Endometrial microvascular endothelial cells (primary cell): ENCODE results near the gene SNX9. TPM values are rescaled to one million over a fixed set of nuclear protein-coding genes. Genes with fewer than 3 reads are reported as not detected.
"Not testable (repeated sequence)": the region's sequence is repeated elsewhere in the genome, so short reads cannot be mapped to it uniquely, and the experiment has no call there.

ENCODE experiments used
- in situ Hi-C: cut with HindIII; loops from 2 replicates; pipeline ENCODE4 v1.10.0; 2017; ENCODE audit warnings: low sequenced_read_pairs, low pct_unique_long_range_greater_than_20kb; ENCODE audit errors: inconsistent ontology term
- total RNA-seq: library from RNA; depleted of rRNA; stranded (reverse); fragments of >200 nt; gene quantifications from one replicate; pipeline ENCODE4 v1.2.3, GENCODE V29; 2015; ENCODE audit errors: inconsistent ontology term

SNX9 gene
- total RNA-seq, 1 donor from 2014 or later = 25.4 TPM

DNA sequence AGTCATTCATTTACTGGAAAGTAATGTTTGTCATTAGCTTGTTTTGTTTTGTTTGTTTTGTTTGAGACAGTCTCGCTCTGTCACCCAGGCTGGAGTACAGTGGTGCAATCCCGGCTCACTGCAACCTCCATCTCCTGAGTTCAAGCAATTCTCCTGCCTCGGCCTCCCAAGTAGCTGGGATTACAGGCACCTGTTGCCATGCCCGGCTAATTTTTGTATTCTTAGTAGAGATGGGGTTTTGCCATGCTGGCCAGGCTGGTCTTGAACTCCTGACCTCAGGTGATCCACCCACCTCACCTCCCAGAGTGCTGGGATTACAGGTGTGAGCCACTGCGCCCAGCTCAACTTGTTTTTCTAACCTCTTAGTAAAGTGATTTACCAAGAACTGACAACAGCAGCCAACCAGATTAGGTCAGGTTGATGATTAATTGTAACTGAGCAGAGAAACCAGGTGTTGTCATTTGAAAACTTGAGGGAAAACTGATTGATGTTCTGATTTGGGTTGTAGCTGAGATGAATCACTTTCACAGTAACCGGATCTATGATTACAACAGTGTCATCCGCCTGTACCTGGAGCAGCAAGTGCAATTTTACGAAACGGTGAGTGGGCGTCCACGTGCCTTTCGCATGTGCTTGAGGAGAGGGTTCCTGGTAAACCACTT lies 117.5 kb downstream of the SNX9 start:
- in situ Hi-C loops = not testable (repeated sequence)

DNA sequence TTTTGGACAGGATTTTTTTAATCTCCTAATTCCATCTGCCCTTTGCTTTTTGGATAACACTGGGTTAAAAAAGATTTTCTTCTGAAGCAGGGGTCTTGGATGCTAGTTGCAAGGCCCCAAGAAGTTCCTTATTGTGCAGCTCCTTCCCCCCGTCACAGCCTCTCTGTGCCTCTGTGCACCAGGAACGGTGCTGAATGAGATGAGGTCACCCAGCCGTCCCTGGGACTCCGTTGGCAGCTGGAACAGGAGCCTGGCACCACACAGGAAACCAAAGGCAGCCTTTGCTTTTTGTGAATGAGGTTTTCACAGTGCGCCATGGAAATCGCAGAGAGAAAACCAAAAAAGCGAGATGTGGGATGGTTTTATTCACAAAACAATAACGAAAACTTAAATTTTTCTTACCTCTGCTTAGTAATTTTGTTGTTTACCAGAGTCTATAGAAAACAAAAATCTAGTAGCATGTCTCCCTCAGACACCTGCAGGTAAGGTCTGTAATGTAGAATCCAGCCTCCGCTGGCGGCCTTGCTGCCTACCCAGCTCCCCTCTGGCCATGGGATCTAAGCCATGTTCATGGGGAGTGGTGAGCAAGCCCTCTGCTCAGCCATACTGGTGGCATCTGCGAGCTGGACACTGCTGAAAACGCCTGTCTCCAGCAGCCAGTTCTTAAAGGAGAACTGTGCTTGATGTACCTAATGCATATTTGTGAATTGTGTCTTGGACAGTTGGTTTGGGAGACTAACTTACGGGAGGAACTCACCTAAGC lies 118.2 kb downstream of the SNX9 start:
- in situ Hi-C loops = no loop called here

DNA sequence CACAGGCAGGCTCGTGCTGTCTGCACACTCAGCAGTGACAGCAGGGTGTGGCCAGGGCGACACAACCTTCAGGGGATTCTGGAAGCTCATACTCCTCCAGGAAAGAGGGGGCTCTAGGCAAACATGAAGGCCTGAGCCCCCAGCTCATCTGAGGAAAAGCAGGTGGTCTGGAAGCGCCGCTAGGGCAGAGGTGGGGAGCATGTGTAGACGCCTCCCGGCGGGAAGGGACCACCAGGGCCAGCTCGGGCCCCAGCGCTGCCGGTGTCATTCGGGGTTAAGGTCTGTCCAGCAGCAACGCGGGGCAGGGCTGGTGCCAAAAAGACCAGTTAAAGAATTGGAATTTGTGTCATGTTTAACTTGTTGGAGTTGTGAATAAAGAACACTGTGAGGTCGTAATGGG lies 119.3 kb downstream of the SNX9 start:
- in situ Hi-C loops = no loop called here

DNA sequence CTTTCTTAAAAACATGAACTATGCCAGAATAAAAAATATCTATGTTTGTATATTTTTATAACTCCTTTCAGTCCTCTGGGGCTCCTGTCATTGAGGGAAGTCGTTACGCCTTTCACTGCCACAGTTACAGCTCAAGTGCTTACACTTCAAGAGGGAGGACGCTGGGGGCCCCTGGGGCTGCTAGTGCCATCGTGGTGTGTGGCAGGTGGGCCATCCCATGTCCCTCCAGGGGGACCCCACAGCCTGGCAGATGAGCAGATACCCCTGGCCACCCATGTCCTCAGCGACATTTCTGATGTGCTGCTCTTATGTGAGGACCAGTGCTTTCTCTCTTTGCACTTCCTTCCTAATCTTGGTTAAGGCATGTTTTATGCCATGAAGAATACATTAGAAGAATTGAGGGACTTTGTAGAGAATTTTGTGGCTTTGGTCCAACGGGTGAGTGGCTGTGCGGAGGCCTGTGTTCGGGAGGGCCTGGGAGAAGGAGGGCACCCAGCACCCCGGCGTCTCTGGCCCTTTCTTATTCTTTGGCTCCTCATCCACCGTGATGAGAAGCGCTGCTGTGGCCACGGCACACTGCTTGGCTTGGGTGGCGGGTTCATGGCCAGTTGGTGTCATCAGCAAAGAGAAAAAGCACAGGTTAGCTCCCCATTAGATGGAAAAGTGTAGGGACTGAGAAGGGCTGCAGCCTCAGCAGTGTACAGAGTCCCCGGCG lies 120.4 kb downstream of the SNX9 start:
- in situ Hi-C loops = no loop called here

DNA sequence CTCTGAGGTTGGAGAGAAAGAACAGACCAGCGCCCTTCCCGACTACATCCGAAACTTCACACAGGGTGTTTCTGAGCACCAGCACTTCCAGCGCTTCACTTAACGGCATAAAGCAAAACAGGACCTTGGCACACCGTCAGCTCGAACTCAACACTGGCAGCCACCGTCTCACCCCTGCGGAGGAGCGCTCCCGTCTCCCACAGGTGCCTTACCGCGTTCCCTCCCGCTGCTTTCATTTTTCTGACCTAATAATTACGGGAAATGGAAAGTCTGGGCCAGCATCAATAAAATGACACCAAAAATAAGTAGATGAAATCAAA lies 120.9 kb downstream of the SNX9 start:
- in situ Hi-C loops = no loop called here

DNA sequence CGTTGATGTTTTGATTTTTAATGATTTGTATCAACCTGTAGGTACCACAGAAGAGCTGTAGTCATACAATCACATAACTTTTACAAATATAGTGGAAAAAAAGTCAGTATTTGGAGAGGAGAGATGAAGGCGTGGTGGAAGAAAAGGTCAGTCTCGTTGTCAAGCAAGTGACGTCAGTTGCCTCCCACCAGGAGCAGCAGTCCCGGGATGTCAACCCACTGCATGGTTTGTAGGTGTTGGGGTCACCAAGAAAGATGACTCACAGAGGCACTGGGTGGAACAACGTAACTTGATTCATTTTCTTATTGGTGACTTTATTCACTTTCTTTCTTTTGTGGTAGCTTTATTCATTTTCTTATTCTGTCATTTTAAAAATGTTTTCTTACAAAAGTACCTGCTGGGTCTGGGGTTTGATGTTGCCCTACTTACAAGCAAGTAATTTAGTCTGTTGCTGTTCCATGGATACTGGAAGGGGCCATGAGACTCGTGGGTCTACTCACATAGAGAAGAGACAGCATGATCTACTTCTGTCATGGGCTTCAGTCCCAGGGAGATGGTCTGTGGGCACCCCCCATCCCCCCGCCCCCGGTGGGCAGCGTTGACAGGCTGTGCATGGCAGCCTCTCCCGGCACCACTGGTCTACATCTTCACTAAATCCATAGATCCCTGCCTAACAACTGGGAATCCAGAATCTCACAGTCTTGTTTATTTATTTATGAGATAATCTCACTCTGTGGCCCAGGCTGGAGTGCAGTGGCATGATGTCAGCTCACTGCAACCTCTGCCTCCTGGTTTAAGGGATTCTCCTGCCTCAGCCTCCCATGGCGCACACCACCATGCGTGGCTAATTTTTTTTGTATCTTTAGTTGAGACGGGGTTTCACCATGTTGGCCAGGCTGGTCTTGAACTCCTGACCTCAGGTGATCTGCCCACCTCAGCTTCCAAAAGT lies 122.2 kb downstream of the SNX9 start:
- in situ Hi-C loops = no loop called here

DNA sequence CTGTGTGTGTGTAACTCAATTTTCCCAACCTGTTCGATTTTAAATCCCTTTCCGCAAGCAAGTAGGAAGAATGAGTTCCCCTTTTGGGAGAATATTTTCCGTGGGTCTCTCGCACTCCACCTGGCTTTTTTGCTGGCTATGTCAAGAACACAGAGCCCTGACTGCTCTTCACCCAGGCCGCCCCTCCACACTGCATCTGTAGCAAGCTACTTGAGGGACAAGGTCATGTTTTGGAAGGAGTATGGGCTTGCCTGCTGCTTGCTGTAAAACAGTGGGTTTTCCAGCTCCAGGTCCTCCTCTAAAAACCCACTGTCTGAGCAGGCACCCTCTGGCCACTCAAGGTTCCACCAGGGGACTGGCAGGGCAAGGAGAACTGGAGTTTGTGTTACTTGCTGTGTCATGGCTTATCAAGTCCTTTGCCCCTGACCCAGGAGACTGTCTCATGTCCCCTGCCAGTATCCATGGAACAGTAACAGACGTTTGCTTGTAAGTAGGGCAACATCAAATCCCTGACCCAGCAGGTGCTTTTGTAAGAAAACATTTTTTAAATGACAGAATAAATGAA lies 123.1 kb downstream of the SNX9 start:
- in situ Hi-C loops = no loop called here

DNA sequence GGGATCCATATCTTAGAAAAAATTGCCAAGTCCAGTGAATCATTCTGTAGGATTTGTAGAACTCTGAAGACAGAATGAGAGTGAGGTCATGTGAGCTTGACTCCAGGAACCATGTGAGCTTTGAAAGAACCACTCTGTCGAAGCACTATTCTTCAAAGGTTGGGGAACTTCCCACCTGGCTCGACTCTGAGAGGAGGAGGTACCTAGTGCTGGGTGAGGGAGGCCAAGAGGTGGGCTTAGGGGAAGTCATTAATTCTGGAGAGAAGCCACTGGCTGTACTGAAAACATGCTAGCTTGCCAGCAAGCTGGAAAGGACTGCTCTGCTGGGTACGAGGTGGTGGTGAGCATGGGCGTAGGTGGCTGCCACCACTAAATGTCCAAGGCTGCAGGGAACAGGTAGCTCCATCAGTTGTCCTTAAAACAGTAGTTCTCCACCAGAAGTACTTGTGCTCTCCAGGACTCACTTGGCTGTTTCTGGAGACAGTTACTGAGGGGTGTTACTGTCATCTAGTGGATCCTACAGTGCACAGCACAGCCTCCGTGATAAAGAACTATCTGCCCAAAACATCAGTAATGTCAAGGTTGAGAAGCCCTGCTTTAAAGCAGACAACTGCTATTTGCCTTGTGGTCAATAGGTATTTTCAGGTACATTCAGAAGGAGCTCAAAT lies 124.0 kb downstream of the SNX9 start:
- in situ Hi-C loops = no loop called here

DNA sequence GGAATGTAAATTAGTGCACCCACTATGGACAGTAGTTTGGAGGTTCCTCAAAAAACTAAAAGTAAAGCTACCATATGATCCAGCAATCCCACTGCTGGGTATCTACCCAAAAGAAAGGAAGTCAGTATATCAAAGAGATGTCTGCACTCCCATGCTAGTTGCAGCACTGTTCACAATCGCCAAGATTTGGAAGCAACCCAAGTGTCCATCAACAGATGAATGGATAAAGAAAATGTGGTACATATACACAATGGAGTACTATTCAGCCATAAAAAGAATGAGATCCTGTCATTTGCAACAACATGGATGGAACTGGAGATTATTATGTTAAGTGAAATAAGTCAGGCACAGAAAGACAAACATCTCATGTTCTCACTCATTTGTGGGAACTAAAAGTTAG lies 127.9 kb downstream of the SNX9 start:
- in situ Hi-C loops = not testable (repeated sequence)

DNA sequence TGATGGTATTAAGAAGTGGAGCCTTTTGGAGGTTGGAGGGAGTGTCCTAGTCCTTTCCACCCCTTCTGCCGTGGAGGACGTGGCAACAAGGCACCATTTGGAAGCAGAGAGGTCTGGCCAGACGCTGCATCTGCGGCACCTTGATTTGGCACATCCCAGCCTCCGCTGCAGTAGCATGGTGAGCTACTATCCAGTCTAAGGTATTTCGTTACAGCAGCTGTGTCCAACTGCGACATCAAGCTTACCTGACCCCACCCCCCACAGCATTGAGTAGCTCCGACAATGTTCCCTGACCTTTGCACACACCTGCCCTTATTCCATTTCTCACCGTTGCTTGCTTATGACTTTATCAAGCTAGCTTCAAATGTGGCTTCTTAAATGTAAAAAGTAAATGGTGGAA lies 128.8 kb downstream of the SNX9 start:
- in situ Hi-C loops = no loop called here

DNA sequence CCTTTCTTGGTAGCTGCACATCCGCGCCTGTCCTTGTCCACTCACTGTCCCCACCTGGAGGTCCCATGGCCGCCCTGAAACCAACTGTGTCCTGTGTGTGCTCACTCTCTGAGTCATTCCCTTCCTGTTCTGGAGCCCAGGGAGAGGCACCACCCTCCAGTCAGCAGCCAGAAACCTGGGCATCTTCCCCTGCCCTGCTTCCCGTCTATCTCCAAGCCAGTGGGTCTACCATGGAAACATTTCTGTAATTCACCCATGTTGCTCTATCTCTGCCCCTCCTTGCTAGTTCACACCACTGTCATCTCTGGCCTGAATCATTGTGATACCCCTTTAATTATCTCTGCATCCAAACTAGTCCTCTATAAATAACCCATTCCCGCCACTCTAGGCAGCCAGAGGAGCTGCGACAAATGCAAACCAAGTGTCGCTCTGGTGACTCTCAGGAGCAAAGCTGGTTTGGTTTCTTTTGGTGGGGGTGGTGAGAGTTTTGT lies 129.9 kb downstream of the SNX9 start:
- in situ Hi-C loops = no loop called here

DNA sequence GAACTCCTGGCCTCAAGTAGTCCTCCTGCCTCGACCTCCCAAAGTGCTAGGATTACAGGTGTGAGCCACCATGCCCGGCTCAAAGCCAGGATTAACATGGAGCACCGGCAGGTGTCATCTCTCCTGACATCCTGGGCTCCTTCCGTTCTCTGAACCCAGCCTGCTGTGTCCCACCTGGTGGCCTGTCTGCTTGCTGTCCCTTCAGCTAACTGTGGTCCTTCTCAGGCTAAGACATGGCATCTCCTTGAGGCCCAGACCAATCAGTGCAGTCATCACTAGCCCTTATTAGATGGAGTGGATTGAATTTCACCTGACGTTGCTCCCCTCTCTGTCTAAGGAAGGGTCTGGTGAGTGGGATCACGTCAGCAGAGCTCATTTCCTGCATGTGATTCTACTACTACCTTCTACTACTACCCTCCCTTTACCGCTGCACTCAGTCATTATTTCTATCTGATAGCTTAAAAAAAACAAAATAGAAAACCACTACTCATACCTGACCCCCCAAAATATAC lies 130.6 kb downstream of the SNX9 start:
- in situ Hi-C loops = no loop called here

DNA sequence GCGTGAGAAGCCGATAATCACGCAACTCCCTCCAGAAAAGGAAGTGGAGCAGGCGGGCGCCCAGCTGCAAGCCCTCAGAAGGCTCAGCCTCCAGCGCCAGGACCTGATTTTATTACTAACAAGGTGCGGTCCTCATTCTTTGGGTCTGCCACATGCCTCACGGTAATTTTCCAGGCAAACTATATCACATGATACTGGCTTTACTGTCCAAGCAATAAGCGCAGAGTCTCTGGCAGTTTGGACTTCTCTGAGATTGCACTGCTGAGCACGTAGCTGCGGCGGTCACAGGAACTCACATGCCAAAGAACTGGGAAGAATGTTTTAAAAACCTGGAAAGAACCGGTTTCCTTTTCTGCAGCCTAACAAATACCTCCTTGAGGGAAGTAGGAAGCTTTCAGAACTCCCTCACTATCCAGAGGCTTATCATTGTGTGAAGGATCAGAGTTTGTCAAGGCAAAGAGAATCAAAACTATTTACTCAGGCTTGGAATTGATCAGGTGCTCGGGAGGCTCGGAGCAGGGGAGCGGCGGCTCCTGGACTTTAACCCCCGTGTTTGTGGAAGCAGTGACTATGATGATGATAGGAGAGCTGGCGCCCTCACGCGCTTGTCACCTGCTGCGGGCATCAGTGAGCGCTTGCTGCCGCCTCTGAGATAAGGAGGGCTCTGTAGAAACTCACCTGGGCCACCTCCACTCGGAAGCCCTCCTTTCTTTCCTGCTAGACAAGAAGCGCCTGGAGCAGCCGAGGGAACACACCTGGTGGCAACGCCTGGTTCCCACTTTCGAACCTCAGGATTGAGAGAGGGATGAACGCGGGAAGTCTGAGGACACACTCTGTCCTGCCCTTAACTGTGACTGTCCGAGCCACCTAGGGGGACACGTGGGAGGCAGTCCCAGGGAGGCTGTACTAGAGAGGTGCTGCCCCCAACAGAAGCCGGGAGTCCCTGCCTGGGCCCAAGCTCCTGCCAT lies 131.4 kb downstream of the SNX9 start:
- in situ Hi-C loops = no loop called here

DNA sequence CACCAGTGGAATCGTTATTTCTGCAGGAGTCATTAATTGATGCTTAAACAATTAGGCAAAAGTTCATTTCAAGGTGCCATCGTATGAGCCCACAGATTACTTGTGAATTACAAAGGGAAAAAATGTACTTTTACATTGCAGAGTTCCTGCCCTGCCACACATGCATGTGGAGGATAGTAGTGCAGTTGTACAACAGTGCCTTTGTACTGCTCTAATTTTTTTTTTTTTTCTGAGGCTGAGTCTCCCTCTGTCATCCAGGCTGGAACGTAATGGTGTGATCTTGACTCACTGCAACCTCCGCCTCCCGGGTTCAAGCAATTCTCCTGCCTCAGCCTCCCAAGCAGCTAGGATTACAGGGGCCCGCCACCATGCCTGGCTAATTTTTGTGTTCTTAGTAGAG lies 132.6 kb downstream of the SNX9 start:
- in situ Hi-C loops = no loop called here

DNA sequence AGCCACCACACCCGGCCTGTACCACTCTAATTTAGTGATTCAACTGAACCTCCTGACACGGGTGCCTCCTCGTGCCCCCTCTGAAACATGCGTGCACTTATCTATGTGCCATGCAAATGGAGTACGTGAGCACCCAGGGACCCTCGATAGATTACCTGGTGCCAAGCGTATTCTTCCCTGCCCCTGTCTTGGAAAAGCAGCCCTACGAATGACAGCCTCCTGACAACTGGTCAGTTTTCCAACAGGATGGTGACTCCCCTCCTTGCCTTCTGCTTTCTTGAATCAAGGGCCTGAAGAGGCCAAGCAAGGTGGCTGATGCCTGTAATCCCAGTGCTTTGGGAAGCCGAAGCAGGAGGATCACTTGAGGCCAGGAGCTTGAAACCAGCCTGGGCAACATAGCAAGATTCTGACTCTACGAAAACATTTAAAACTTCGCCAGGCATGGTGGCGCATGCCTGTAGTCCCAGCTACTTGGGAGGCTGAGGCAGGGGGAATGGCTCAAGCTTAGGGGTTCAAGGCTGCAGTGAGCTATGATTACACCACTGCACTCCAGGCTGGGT lies 133.2 kb downstream of the SNX9 start:
- in situ Hi-C loops = no loop called here

DNA sequence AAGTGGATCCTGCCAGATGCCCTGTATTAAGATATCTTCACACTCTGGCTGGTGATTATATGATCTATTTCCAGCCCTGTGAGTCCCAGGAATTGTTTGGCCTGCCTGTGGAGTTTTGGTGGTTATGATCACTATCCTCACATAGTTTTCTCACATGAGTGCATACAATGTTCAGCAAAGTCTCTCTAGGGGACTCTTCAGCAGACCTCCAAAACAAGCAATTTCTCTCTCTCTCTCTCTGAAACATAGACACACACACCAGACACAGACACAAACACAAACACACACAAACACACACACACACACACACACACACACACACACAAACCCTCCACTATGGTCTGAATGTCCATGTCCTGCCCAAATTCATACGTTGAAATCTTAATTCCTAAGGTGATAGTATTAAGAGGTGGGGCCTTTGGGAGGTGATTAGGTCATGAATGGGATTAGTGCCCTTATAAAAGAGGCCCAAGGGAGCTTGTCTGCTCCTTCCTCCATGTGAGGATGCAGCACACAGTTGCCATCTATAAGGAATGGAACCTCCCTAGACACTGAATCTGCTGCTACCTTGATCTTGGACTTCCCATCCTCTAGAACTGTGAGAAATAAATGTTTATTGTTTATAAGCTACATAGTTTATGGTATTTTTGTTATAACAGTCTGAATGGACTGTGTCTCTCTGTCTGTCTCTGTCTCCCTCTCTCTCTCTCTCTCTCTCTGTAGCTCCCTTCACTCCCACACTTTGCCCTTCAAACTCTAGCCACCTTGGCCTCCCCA lies 136.6 kb downstream of the SNX9 start:
- in situ Hi-C loops = no loop called here
